WTC11 (cell line): ENCODE results near the gene H6PD. TPM values are rescaled to one million over a fixed set of nuclear protein-coding genes. Genes with fewer than 3 reads are reported as not detected.

Experiments
- ATAC-seq: fragments of 200-7000 bp; cut with Tn5 transposase; 2 replicates; pipeline ENCODE4 v1.10.0; 2021; ENCODE audit warnings: mild to moderate bottlenecking, moderate library complexity
- CTCF ChIA-PET: fragments of 300-600 bp; sonication (Branson Sonifier 250); formaldehyde crosslinking; loops from one replicate; lab custom pipeline; 2021; ENCODE audit warnings: antibody characterized with exemption; lab: Charles Lee
- POLR2A ChIA-PET: fragments of 350-600 bp; sonication (Branson Sonifier 250); formaldehyde crosslinking; loops from one replicate; lab custom pipeline; 2021; ENCODE audit warnings: antibody characterized with exemption; lab: Charles Lee
- DNase-seq: peaks from one replicate; pipeline ENCODE4 v3.0.0; 2021; ENCODE audit warnings: low spot score
- H3K27ac Mint-ChIP-seq: 2 replicates; pipeline ENCODE4 v1.8.0; 2021; ENCODE audit warnings: mixed read lengths
- H3K27me3 Mint-ChIP-seq: 2 replicates; pipeline ENCODE4 v1.8.0; 2021; ENCODE audit warnings: low read depth, mild to moderate bottlenecking, moderate library complexity, mixed read lengths
- H3K36me3 Mint-ChIP-seq: 2 replicates; pipeline ENCODE4 v1.8.0; 2021; ENCODE audit warnings: mixed read lengths
- H3K4me1 Mint-ChIP-seq: 2 replicates; pipeline ENCODE4 v1.8.0; 2022; ENCODE audit warnings: mixed read lengths
- H3K4me3 Mint-ChIP-seq: 2 replicates; pipeline ENCODE4 v1.8.0; 2021; ENCODE audit warnings: mild to moderate bottlenecking, moderate library complexity, mixed read lengths
- H3K9me3 Mint-ChIP-seq: 2 replicates; pipeline ENCODE4 v1.8.0; 2021; ENCODE audit warnings: mixed read lengths
- ATF3 ChIP-seq: sonication (generic); formaldehyde crosslinking; conservative IDR thresholded peaks from 2 replicates; pipeline ENCODE4 v1.8.1; 2022; ENCODE audit warnings: mild to moderate bottlenecking, missing genetic modification reagents
- CBFB ChIP-seq: sonication (generic); formaldehyde crosslinking; IDR thresholded peaks from 2 replicates; pipeline ENCODE4 v1.8.1; 2022; ENCODE audit warnings: mild to moderate bottlenecking, low read depth, missing genetic modification reagents
- FOXP1 ChIP-seq: sonication (generic); formaldehyde crosslinking; IDR thresholded peaks from 2 replicates; pipeline ENCODE4 v1.8.0; 2022; ENCODE audit warnings: missing genetic modification reagents, mild to moderate bottlenecking, moderate library complexity, borderline replicate concordance
- GTF2I ChIP-seq: fragments of 250-450 bp; sonication (Bioruptor Pico); conservative IDR thresholded peaks from 2 replicates; pipeline ENCODE4 v1.4.0; 2021; ENCODE audit warnings: mild to moderate bottlenecking
- IRF1 ChIP-seq: sonication (generic); formaldehyde crosslinking; IDR thresholded peaks from 2 replicates; pipeline ENCODE4 v1.8.0; 2023; ENCODE audit warnings: missing genetic modification reagents
- MLX ChIP-seq: sonication (generic); formaldehyde crosslinking; IDR thresholded peaks from 2 replicates; pipeline ENCODE4 v1.8.1; 2023; ENCODE audit warnings: mild to moderate bottlenecking, missing genetic modification reagents, moderate library complexity
- MXD4 ChIP-seq: fragments of 250-450 bp; sonication (Bioruptor Pico); IDR thresholded peaks from 2 replicates; pipeline ENCODE4 v1.8.0; 2021; ENCODE audit warnings: mild to moderate bottlenecking, moderate library complexity, borderline replicate concordance
- RELA ChIP-seq: sonication (generic); formaldehyde crosslinking; IDR thresholded peaks from 2 replicates; pipeline ENCODE4 v1.8.1; 2022; ENCODE audit warnings: missing genetic modification reagents, mild to moderate bottlenecking, borderline replicate concordance
- SMAD3 ChIP-seq: sonication (generic); formaldehyde crosslinking; IDR thresholded peaks from 2 replicates; pipeline ENCODE4 v1.8.0; 2022; ENCODE audit warnings: missing genetic modification reagents, mild to moderate bottlenecking, borderline replicate concordance
- SP1 ChIP-seq: sonication (generic); formaldehyde crosslinking; conservative IDR thresholded peaks from 2 replicates; pipeline ENCODE4 v1.8.1; 2022; ENCODE audit warnings: missing genetic modification reagents
- TCF7 ChIP-seq: sonication (generic); formaldehyde crosslinking; IDR thresholded peaks from 2 replicates; pipeline ENCODE4 v1.8.0; 2022; ENCODE audit warnings: mild to moderate bottlenecking, low read depth, missing genetic modification reagents, moderate library complexity
- TEAD1 ChIP-seq: sonication (generic); formaldehyde crosslinking; IDR thresholded peaks from 2 replicates; pipeline ENCODE4 v1.8.0; 2022; ENCODE audit warnings: mild to moderate bottlenecking, missing genetic modification reagents
- USF1 ChIP-seq: sonication (generic); formaldehyde crosslinking; IDR thresholded peaks from 2 replicates; pipeline ENCODE4 v1.8.0; 2022; ENCODE audit warnings: mild to moderate bottlenecking, missing genetic modification reagents
- ZBTB43 ChIP-seq: sonication (generic); formaldehyde crosslinking; IDR thresholded peaks from 2 replicates; pipeline ENCODE4 v1.8.1; 2023; ENCODE audit warnings: mild to moderate bottlenecking, missing genetic modification reagents
- ZMAT4 ChIP-seq: fragments of 250-450 bp; sonication (Bioruptor Pico); IDR thresholded peaks from 2 replicates; pipeline ENCODE4 v1.9.0; 2021; ENCODE audit warnings: mild to moderate bottlenecking
- ZNF232 ChIP-seq: sonication (generic); formaldehyde crosslinking; IDR thresholded peaks from 2 replicates; pipeline ENCODE4 v1.8.0; 2022; ENCODE audit warnings: mild to moderate bottlenecking, missing genetic modification reagents
- ZNF263 ChIP-seq: sonication (generic); formaldehyde crosslinking; IDR thresholded peaks from 2 replicates; pipeline ENCODE4 v1.8.1; 2022; ENCODE audit warnings: low read depth, mild to moderate bottlenecking, moderate library complexity, missing genetic modification reagents
- ZNF317 ChIP-seq: sonication (generic); formaldehyde crosslinking; IDR thresholded peaks from 2 replicates; pipeline ENCODE4 v1.8.1; 2023; ENCODE audit warnings: low read depth, mild to moderate bottlenecking, moderate library complexity, missing genetic modification reagents, borderline replicate concordance
- ZNF532 ChIP-seq: fragments of 250-450 bp; sonication (Bioruptor Pico); IDR thresholded peaks from 2 replicates; pipeline ENCODE4 v1.9.0; 2021; ENCODE audit warnings: mild to moderate bottlenecking, borderline replicate concordance
- ZNF671 ChIP-seq: fragments of 250-450 bp; sonication (Bioruptor Pico); IDR thresholded peaks from 2 replicates; pipeline ENCODE4 v1.8.0; 2021; ENCODE audit warnings: mild to moderate bottlenecking
- total RNA-seq: library from RNA; stranded (reverse); gene quantifications from 3 replicates; pipeline ENCODE4 v1.2.3, GENCODE V29; 2021

The H6PD gene
- total RNA-seq, 1 experiment from 2014 or later, result 7.4 TPM

- TF ChIP-seq ZNF532, result no peak
Measured at GRCh38 chr1:9278116-9278515, 43.5 kb downstream of the H6PD start (continued).

GRCh38 chr1:9278585-9279153 is 44.1 kb downstream of the H6PD start:
- Mint-ChIP-seq H3K4me3 (no peak overlapping the region), H3K27me3 (no peaks in the 10 kb centered on the region; the same call in 1 of the 2 replicates), H3K9me3 (no peaks in the 10 kb centered on the region), H3K27ac (no peak overlapping the region), H3K36me3 (no peaks in the 10 kb centered on the region), H3K4me1 (peaks cover 34% of the 10 kb centered on the region)
- ATAC-seq (no peak), DNase-seq (no peak)
- ChIA-PET POLR2A (no interaction called here), CTCF (interaction anchor here (0.9 to 6.7 kb wide), 9 partner anchors 11 to 295 kb away, joined by 3 to 34 read pairs (median 8); no protein-coding TSS in a partner anchor)
- TF ChIP-seq FOXP1 (CRISPR knock-in tag), result no peak
- TF ChIP-seq MLX, result no peak
- no peak for TF ChIP-seq ZNF263 (CRISPR knock-in tag)
- TF ChIP-seq ZBTB43 (CRISPR knock-in tag), result no peak
- no peak for TF ChIP-seq IRF1 (CRISPR knock-in tag)
- no peak for TF ChIP-seq CBFB (CRISPR knock-in tag)
- TF ChIP-seq ATF3 (CRISPR knock-in tag), result no peak
- no peak for TF ChIP-seq MXD4 (CRISPR knock-in tag)
- no peak for TF ChIP-seq ZNF671
- no peak for TF ChIP-seq ZNF532
- no peak for TF ChIP-seq TEAD1 (CRISPR knock-in tag)
- no peak for TF ChIP-seq RELA (CRISPR knock-in tag)
- TF ChIP-seq ZNF232, result no peak
- TF ChIP-seq TCF7 (CRISPR knock-in tag), result no peak
- TF ChIP-seq ZMAT4 (CRISPR knock-in tag), result no peak
- TF ChIP-seq USF1 (CRISPR knock-in tag), result no peak
- TF ChIP-seq SMAD3 (CRISPR knock-in tag), result no peak
- TF ChIP-seq SP1, result no peak
- no peak for TF ChIP-seq ZNF317 (CRISPR knock-in tag)
- no peak for TF ChIP-seq GTF2I
